SK-N-MC (cell line): ENCODE measurements around the gene MNAT1.
"Not testable (repeated sequence)": the region's sequence is repeated elsewhere in the genome, so short reads cannot be mapped to it uniquely, and the experiment has no call there.

ENCODE experiments used
- DNase-seq: peaks from one replicate; pipeline ENCODE4 v3.0.0-alpha.2; 2011; ENCODE audit warnings: low read depth, low spot score
- H3K27ac ChIP-seq: fragments of 200-600 bp; sonication (generic); 2 replicates; pipeline ENCODE4 v1.5.1; 2016; ENCODE audit warnings: mixed run types
- H3K36me3 ChIP-seq: fragments of 200-600 bp; sonication (generic); 2 replicates; pipeline ENCODE4 v1.6.1; 2017; ENCODE audit warnings: antibody characterized with exemption, low read length, mixed read lengths; ENCODE audit not compliant: insufficient read depth
- H3K4me3 ChIP-seq: fragments of 200-600 bp; sonication (generic); 2 replicates; pipeline ENCODE4 v1.5.1; 2016
- H3K9ac ChIP-seq: fragments of 200-600 bp; sonication (generic); 2 replicates; pipeline ENCODE4 v1.8.0; 2017; ENCODE audit warnings: mixed run types, mixed read lengths; ENCODE audit not compliant: insufficient read length
- H3K9me3 ChIP-seq: fragments of 200-600 bp; sonication (generic); 2 replicates; pipeline ENCODE4 v1.6.1; 2017; ENCODE audit warnings: low read depth, mild to moderate bottlenecking, antibody characterized with exemption, low read length, moderate library complexity, mixed read lengths
- EZH2 ChIP-seq: fragments of 200-600 bp; sonication (generic); IDR thresholded peaks from one replicate; pipeline ENCODE4 v1.6.1; 2017; ENCODE audit warnings: antibody characterized with exemption
- FOXP2 ChIP-seq: optimal IDR thresholded peaks from 2 replicates; pipeline ENCODE3; 2011; ENCODE audit warnings: mild to moderate bottlenecking, moderate library complexity; ENCODE audit not compliant: insufficient read depth; ENCODE audit errors: extremely low read length, control extremely low read depth
- POLR2AphosphoS5 ChIP-seq: IDR thresholded peaks from 2 replicates; pipeline ENCODE4 v1.6.1; 2012; ENCODE audit warnings: mild to moderate bottlenecking, low read depth, low read length, borderline replicate concordance

MNAT1 gene

DNA sequence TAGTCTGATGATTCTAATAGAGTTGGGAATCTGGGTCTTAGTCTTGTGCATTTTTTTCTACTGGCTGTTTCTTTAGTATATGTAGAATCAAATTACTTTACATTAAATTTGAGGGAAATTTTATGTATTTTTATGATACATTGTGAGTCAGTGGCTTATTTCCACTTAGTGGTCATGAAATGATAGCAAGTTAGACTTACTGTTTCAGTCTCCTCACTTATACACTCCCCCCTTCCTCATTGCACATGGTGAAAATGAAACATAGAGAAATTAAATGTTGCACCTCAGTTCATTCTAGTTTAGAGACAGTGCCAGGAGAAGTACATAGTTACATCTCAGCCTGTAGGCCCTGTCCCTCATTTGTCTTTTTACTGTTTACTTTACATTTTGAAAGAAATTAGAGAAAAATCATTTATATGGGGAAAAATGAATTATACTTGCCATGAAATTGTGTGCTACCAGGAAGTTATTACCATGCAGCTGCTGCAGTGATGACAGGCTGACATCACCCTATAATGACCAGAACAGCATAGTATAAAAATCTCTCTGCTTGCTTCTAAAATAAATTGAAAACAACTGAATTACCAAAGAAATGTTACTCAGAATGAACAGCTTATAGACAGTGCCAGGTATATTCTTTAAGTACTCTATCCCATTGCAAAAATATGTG is 133.1 kb downstream of the MNAT1 start:
- DNase-seq = no peak
- H3K9ac ChIP-seq = no peak overlapping the region
- no peak overlapping the region for H3K4me3 ChIP-seq
- no peak overlapping the region for H3K27ac ChIP-seq
- no peaks in the 10 kb centered on the region for H3K9me3 ChIP-seq
- TF ChIP-seq POLR2AphosphoS5 (no peak), EZH2 (no peak), FOXP2 (no peak)
- H3K36me3 ChIP-seq = no peaks in the 10 kb centered on the region

DNA sequence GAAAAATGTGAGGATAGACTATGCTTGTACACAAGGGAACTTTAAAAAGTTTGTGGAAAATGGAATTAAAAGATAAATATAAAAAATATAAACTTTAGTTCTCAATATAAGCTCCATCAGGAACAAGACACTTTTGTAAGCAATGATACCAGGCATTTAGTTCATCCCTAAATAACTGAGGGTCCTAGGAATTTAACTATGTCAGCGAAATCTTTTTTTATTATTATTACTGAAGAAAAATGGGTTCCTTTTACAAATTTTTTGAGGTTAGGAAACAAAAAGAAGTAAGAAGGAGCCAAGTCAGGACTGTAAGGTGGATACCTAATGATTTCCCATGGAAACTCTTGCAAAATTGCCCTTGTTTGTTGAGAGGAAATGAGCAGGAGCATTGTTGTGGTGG is 143.6 kb downstream of the MNAT1 start:
- H3K27ac ChIP-seq = no peak overlapping the region

DNA sequence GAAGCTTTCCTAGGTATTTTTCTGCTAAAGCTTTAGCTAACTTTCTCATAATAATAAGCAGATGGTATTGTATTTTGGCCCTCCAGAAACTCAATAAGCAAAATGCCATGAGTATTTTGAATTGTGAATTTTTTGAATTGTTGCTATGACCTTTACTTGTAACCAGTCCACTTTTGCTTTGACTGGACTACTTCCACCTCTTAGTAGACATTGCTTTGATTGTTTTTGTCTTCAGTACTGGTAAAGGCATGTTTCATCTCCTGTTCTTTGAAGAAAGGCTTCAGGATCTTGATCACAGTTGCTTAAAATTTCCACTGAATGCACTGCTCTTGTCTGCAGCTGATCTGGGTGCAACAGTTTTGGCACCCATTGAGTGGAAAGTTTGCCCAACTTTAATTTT is 144.0 kb downstream of the MNAT1 start:
- no peak for DNase-seq
- TF ChIP-seq FOXP2 = no peak
- no peak for TF ChIP-seq POLR2AphosphoS5
- no peak for TF ChIP-seq EZH2

More for the DNA sequence above, 143.6 kb downstream of the MNAT1 start:
- Histone ChIP-seq H3K36me3 (peaks cover 5% of the 10 kb centered on the region; the same call in 1 of the 2 replicates), H3K9me3 (no peaks in the 10 kb centered on the region), H3K9ac (no peak overlapping the region), H3K4me3 (no peak overlapping the region)
- DNase-seq = no peak
- no peak for TF ChIP-seq EZH2
- no peak for TF ChIP-seq FOXP2
- TF ChIP-seq POLR2AphosphoS5 = no peak

DNA sequence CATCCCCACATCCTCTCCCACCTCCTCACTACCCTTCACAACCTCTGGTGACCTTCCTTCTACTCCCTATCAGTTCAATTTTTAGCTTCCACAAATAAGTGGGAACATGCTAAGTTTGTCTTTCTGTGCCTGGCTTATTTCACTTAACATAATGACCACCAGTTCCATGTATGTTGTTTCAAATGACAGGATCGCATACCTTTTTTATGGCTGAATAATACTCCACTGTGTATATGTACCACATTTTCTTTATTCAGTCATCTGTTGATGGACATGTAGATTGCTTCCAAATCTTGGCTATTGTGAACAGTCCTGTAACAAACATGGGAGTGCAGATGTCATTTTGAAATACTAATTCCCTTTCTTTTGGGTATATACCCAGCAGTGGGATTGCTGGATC is 147.7 kb downstream of the MNAT1 start:
- H3K27ac ChIP-seq = no peak overlapping the region
- no peak for DNase-seq
- H3K9ac ChIP-seq = no peak overlapping the region
- TF ChIP-seq FOXP2 (no peak), POLR2AphosphoS5 (no peak), EZH2 (no peak)
- H3K9me3 ChIP-seq = no peaks in the 10 kb centered on the region; the same call in 1 of the 2 replicates
- H3K36me3 ChIP-seq = peaks cover 9% of the 10 kb centered on the region
- no peak overlapping the region for H3K4me3 ChIP-seq

More for the DNA sequence above, 144.0 kb downstream of the MNAT1 start:
- H3K4me3 ChIP-seq = no peak overlapping the region
- no peak overlapping the region for H3K27ac ChIP-seq
- H3K9me3 ChIP-seq = no peaks in the 10 kb centered on the region
- peaks cover 5% of the 10 kb centered on the region; the same call in 1 of the 2 replicates for H3K36me3 ChIP-seq
- no peak overlapping the region for H3K9ac ChIP-seq

DNA sequence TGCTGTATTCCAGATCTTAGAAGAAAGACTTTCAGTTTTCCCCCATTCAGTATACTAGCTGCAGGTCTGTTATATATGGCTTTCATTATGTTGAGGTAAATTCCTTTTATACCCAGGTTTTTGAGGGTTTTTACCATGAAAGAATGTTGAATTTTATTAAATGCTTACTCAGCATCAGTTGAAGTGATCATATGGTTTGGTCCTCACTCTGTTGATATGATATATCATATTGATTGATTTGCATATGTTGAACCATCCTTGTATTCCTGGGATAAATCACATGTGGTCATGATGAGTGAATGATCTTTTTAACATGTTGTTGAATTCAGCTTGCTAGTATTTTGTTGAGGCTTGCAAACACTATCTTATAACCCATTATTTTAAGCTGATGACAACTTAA is 149.6 kb downstream of the MNAT1 start:
- no peak overlapping the region for H3K4me3 ChIP-seq
- H3K27ac ChIP-seq = no peak overlapping the region
- no peak overlapping the region for H3K9ac ChIP-seq
- H3K36me3 ChIP-seq = peaks cover 9% of the 10 kb centered on the region
- no peak for DNase-seq
- no peaks in the 10 kb centered on the region; the same call in 1 of the 2 replicates for H3K9me3 ChIP-seq
- TF ChIP-seq POLR2AphosphoS5 (no peak), FOXP2 (no peak), EZH2 (no peak)

DNA sequence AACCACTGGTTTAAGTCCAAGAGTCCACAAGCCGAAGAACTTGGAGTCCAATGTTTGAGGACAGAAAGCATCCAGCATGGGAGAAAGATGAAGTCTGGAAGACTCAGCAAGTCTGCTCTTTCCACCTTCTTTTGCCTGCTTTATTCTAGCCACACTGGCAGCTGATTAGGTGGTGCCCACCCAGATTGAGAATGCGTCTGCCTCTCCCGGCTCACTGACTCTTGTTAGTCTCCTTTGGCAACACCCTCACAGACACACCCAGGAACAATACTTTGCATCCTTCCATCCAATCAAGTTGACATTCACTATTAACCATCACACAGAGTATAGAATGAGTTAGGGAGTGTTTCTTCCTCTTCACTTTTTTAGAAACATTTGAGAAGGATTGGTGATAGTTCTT is 156.1 kb downstream of the MNAT1 start:
- not testable (repeated sequence) for H3K9ac ChIP-seq, H3K4me3 ChIP-seq, DNase-seq, H3K27ac ChIP-seq, H3K36me3 ChIP-seq, H3K9me3 ChIP-seq

DNA sequence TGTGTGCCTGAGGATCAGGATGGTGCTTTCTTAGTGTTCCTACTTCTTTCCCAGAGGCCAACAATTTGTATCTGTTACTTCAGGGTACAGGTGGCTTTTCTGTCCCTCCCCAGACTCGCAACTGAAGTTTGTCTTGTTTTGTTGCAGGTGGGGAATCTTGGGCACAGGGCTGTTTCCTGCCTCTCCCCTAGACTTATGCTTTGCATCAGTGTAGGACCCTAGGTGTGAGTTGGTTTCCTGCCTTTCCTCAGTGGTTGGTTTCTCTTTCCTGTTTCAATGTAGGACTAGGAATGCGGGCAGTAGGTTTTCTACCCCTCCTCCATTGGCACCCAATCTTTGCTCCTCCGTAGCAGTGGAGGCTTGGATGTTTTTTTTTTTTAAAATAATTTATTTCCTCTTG is 159.3 kb downstream of the MNAT1 start:
- H3K4me3 ChIP-seq = no peak overlapping the region
- H3K27ac ChIP-seq = no peak overlapping the region
- no peak for DNase-seq
- H3K36me3 ChIP-seq = 0 out of 2 replicates have a peak, but pooled peaks cover 5% of the 10 kb centered on the region
- H3K9ac ChIP-seq = no peak overlapping the region
- H3K9me3 ChIP-seq = no peaks in the 10 kb centered on the region
- TF ChIP-seq FOXP2 (no peak), EZH2 (no peak), POLR2AphosphoS5 (no peak)

DNA sequence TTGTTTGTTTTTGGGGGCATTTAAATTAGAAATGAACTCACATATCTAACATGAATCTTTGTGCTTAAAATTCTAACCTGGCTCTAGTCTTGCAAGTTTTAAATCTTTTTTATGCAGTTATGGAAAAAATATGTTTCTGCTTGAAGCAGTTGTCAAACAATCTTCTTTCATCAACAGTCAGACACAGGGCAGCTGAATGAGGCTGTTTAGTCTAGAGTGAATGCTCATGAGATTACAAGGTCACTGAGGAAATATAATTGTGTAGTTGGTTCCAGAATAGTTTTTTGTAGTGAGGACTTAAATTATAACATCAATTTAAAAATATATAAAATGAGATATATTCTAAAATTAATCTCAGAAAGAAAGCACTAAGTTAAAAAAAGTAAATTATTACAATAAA is 169.8 kb downstream of the MNAT1 start:
- no peaks in the 10 kb centered on the region for H3K9me3 ChIP-seq
- H3K4me3 ChIP-seq = no peak overlapping the region
- H3K9ac ChIP-seq = no peak overlapping the region
- no peak overlapping the region for H3K27ac ChIP-seq
- TF ChIP-seq EZH2 = no peak
- TF ChIP-seq POLR2AphosphoS5 = no peak
- no peak for TF ChIP-seq FOXP2
- H3K36me3 ChIP-seq = no peaks in the 10 kb centered on the region
- no peak for DNase-seq

DNA sequence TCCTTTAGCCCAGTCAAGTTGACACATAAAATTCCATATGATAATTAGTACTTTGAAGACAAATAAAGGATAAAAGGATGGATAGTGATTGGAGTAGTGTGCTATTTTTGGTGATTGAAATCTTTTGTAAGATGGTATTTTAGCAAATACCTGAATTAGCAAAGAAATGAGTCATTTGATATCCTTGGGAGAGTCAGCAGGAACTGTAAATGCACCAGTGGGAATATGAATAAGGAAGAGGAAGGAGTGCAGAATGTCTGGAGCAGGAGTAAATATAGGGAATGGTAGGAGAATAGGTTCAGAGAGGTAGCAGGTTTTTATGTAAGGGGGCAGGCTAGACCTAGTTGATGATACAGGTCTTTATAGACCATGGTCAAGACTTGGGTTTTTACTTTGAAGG is 171.4 kb downstream of the MNAT1 start:
- Histone ChIP-seq H3K27ac (no peak overlapping the region), H3K4me3 (no peak overlapping the region), H3K9me3 (no peaks in the 10 kb centered on the region), H3K36me3 (no peaks in the 10 kb centered on the region), H3K9ac (no peak overlapping the region)
- TF ChIP-seq FOXP2 (no peak), POLR2AphosphoS5 (no peak), EZH2 (no peak)
- no peak for DNase-seq

DNA sequence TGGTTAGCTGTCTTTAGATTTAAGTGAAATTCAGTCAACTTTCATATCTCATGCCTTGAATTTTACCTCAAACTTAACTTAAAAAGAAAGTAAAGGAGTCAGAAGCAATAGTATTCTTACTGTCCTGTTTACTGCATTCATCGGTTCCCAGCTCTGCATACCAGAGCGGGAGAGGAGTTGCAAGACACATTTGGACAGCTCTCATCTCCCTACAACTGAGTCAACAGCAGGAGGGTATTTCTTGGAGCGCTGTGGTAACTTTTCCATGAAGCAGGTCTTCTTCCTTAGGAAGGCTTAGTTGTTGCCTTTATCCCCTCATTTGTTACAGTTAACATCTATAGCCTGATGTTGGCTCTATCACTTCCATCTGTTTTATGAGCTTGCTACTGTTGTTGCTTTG is 181.2 kb downstream of the MNAT1 start:
- no peaks in the 10 kb centered on the region for H3K36me3 ChIP-seq
- no peaks in the 10 kb centered on the region for H3K9me3 ChIP-seq
- DNase-seq = no peak
- TF ChIP-seq EZH2 (no peak), POLR2AphosphoS5 (no peak), FOXP2 (no peak)
- no peak overlapping the region for H3K4me3 ChIP-seq
- H3K27ac ChIP-seq = no peak overlapping the region
- no peak overlapping the region for H3K9ac ChIP-seq
